RPMI7951 (cell line): ENCODE data around the gene NUP210L. TPM values are rescaled to one million over a fixed set of nuclear protein-coding genes. Genes with fewer than 3 reads are reported as not detected.

ENCODE experiments used
- DNase-seq: peaks from one replicate; pipeline ENCODE4 v3.0.0-alpha.2; 2012; ENCODE audit warnings: low read depth
- total RNA-seq: library from RNA; depleted of rRNA; stranded (reverse); fragments of >200 nt; shearing (Covaris generic); gene quantifications from 2 replicates; pipeline ENCODE4 v1.2.3, GENCODE V29; 2014

Gene NUP210L
- total RNA-seq, 1 experiment from 2014 or later = not detected

GRCh38 chr1:153967107-153967999, 187.5 kb downstream of the NUP210L start, which contains the start of gene CREB3L4:
Gene CREB3L4, plus strand, starts transcription at chr1:153967902. Its CDS starts 624 bp downstream, at chr1:153968526.
- DNase-seq = peak; percentile 96

- peak; percentile 65 for DNase-seq
Observed at GRCh38 chr1:153963850-153964331, 191.0 kb downstream of the NUP210L start.

DNA sequence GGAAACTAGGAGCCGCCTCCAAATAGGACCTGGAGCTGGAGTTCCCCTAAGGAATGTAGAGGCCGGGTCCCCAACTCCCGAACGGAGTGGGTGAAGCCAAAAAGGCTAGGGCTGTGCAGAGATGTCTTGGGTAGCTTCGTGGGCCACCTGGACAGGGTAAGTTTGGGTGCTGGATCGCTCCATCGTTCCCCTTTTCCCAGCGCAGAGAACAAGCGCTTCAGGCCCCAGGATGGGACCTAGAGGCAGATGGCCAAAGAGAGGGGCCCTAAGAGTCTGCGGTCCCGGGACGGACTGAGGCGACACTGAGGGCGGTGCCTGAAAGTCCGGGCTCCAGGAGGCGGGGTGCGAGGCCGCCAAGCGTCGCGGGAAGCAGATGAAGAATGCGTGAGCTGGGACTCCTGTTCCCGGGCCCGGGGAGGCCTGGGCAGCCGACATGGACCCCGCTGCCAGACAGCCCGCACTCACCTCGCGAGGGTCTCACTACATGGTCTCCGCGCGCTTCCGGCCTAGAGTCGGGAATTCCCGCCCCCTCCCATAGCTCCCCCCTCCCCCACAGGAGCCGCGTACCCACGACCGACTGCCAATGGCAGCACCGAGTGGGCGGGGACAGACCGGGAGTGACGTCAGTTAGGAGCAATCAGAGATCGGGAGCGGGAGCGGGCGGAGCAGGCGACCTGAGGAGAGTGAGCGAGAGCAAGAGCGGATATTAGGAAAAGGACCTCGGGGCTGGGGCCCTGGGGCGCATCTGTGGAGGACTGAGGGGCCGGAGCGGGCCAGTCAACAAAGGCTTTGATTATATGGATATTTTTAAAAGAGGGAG, 191.6 kb downstream of the NUP210L start, which contains the start of gene SLC39A1:
Gene SLC39A1 (minus strand): TSS at position 508 of the 820 bp plus-strand sequence. CDS start 822 bp downstream, outside the sequence.
- peak; percentile 93 for DNase-seq

DNA sequence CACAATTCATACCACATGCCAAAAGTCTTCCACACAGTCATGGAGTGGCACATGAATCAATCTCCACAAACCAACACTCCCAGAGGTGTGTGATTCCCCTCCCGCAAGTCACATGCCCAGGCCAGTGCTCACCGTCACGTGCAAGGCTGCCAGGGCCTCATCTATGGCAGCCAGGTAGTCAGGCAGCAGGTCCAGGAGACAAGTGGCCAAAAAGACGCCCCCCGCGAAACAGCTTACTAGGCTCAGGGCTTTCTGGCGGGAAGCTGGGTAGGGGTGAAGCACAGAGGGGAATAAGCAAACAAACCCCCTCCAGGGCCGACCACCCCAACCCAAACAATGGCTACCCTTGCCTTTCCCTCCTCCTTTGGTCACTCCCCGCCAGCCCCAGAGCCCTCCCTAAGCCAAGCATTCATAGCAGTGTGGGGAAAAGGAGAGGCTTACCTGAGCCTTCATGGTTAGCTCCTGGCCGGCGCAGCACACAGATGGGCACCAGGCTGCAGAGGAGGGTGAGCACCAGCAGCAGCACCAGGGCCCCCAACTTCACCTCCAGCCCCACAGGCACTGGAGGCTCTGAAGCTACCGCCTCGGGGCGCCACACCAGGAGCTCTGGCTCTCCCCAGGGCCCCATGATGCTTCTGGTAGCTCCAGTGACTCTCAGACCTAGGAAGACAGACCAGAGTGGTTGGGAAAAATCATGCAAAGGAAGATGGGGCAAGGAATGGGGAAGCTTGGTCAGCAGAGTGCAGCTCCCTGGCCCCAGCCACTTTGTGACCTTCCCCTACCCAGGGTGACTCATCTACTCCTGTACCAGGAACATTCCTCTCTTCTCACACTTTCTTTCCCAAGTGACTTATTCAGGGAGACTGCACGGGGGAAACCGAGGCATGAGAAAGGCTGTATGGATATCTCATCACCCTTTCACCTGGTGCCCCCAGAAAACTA, 192.5 kb downstream of the NUP210L start:
- peak; percentile 65 for DNase-seq

DNA sequence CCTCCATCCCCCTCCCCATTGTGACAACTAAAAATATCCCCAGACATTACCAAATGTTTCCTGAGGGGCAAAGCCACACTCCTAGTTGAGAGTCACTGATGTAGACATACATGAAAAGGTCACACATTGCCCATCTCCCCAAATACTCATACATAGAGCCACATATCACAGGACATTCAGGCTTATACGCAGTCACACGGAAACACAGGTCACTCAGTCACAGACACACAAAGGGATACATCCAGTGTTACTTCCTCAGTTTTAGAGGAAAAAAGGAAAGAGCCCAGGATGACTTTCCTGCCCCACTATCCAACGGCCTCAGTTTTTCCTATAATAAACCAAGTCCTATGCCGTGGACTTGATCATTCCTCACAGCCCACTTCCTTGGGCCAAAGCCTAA, 193.5 kb downstream of the NUP210L start:
- DNase-seq = no peak

- DNase-seq = no peak
Observed at GRCh38 chr1:153960206-153960605, 194.7 kb downstream of the NUP210L start.

- no peak for DNase-seq
Observed at GRCh38 chr1:153959454-153959853, 195.4 kb downstream of the NUP210L start.

- no peak for DNase-seq
Observed at GRCh38 chr1:153958961-153959260, 196.0 kb downstream of the NUP210L start.

DNA sequence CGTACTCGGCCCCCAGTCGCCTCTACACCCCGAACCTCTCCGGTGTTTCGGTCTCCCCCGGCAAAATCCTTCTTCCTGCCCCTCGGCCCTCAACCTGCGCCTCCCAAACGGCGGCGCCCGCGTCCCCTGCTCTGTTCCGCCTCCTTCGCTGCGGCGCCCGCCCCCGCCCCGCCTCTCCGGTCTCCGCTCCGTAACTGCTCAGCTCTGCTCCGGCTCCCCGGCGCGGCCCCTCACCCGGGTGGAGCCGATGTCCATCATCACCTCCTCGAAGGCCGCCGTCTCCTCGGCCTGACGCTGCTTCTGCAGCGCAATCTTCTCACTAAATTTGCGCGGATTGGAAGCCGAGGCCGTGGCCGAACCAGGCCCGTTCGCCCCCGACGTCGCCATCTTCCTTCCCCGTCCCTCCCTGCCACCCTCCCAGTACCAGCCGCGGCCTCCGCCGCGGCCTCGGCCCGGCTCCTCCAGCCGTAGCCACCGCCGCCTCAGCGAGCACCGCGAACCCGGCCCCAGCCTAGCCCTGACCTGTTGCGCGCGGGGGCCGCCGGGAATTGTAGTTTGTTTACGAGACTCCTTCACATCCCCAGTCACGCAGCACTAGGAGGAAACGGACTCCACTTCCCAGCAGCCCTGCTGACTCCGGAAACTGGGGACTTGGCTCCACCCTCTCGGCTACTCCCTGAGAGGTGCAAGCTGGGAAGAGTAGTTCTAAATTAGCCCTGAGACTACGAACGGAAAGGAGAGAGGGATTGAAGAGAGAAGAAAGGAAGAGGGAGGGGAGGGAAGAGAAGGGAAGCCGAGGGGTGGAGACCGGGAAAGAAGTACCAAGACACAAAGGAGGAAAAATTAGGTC, 196.5 kb downstream of the NUP210L start, which contains the start of gene CRTC2:
Gene CRTC2 (minus strand): TSS at position 502 of the 850 bp plus-strand sequence. CDS start 115 bp downstream, at position 387.
- peak; percentile 97 for DNase-seq

- no peak for DNase-seq
Observed at GRCh38 chr1:153957744-153958110, 197.1 kb downstream of the NUP210L start.

DNA sequence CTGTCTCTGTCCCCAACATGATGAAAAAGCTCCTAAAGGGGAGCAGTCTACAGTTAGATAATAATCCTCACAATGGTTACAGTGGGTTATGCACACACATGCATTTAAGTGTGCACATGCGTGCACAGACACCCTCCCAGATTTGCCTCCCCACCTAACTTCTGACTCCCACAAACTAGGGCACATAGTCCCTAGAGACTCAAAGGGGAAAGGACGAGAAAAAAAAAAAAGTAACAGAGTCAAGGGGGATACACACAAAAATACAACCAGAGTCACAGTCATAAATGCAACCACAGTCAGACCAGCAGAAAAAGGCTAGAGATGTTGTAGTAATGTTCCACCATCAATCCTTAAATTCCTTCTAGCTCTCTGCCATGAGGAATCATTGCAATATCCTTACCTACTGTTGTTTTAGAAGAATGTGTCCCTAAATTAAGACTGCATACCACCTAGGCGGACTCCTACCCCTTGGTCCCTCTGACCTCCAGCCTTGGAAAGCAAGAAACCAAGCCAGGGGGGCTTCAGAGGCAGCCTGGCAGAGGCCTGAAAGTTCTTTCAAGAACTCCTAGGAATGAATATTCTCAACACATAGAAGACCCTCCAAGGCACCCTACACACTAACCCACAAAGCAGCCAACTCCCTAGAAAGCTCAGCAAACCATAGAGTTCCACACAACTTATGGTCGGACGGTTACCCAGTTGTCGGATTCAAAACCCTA, 197.7 kb downstream of the NUP210L start:
- no peak for DNase-seq

GRCh38 chr1:153954826-153955225, 200.0 kb downstream of the NUP210L start:
- no peak for DNase-seq

GRCh38 chr1:153953859-153954365, 201.0 kb downstream of the NUP210L start:
- no peak for DNase-seq

DNA sequence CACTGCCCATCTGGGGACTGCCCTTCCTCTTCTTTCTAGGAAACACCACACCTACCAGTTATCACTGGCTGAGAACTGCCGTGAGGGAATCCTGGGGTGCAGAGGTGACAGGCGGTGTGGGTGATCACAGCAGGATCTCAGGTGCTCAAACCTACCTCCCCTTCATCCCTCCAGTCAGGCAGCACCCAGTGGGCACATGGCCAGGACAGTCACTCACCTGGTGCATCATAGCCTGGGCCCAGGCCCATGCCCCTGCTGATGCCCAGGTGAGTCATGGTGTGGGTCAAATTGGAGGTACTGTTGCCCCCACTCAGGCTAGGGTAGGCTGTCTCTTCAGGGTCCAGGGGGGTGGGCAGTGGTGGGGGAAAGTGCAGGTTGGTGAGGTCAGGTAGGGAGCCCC, 203.1 kb downstream of the NUP210L start:
- no peak for DNase-seq

DNA sequence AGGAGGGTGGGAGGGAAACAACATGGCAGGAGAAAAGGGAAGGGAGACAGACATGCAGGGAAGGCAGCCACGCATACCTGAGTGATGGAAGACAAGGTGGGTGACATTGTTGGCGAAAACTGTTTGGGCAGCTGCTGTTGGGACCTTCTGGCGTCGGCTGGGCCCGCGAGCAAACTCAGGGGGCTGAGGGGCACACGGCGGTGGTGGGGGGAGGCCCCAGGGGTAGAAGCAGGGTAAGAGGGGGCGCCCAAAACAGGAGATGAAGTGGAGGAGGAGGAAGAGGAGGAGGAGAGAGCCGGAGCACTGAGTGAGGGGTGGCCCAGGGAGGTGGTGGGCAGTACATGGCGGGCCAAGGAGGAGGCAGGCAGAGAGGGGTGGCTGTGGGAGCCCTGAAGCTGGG, 203.7 kb downstream of the NUP210L start:
- no peak for DNase-seq

- DNase-seq = peak; percentile 74
Observed at GRCh38 chr1:153946622-153947241, 208.1 kb downstream of the NUP210L start, which contains the start of gene DENND4B. Gene DENND4B, minus strand, starts transcription at chr1:153946718. Its CDS starts 2,344 bp downstream, at chr1:153944374.

- peak; percentile 77 for DNase-seq
Observed at GRCh38 chr1:153945795-153946621, 208.9 kb downstream of the NUP210L start.
